T1000 (cell line): Measurements from ENCODE around the gene PLCL1.

Experiments used
- DNase-seq: peaks from one replicate; lab custom pipeline; 2025; ENCODE audit warnings: mixed read lengths; lab: John Stamatoyannopoulos, UW

PLCL1 gene

GRCh38 chr2:197857476-197858107 lies 53.2 kb downstream of the PLCL1 start:
- no peak for DNase-seq

- DNase-seq, result no peak
Measured at GRCh38 chr2:197858607-197859140, 54.3 kb downstream of the PLCL1 start.

GRCh38 chr2:197862246-197862955 lies 58.0 kb downstream of the PLCL1 start:
- no peak for DNase-seq

- no peak for DNase-seq
Measured at GRCh38 chr2:197863744-197864143, 59.4 kb downstream of the PLCL1 start.

- no peak for DNase-seq
Measured at GRCh38 chr2:197866455-197866854, 62.1 kb downstream of the PLCL1 start.

GRCh38 chr2:197867033-197867432 lies 62.6 kb downstream of the PLCL1 start:
- no peak for DNase-seq

- DNase-seq, result no peak
Measured at GRCh38 chr2:197867624-197868023, 63.2 kb downstream of the PLCL1 start.

- DNase-seq, result no peak
Measured at GRCh38 chr2:197868206-197868605, 63.8 kb downstream of the PLCL1 start.

- no peak for DNase-seq
Measured at GRCh38 chr2:197869041-197869440, 64.6 kb downstream of the PLCL1 start.

GRCh38 chr2:197869501-197870111 lies 65.2 kb downstream of the PLCL1 start:
- no peak for DNase-seq

- no peak for DNase-seq
Measured at GRCh38 chr2:197870137-197870536, 65.7 kb downstream of the PLCL1 start.

- DNase-seq, result no peak
Measured at GRCh38 chr2:197871780-197872456, 67.5 kb downstream of the PLCL1 start.

- DNase-seq, result peak; percentile 26
Measured at GRCh38 chr2:197873293-197873701, 68.9 kb downstream of the PLCL1 start.

GRCh38 chr2:197875763-197876162 lies 71.4 kb downstream of the PLCL1 start:
- no peak for DNase-seq

GRCh38 chr2:197876524-197876923 lies 72.1 kb downstream of the PLCL1 start:
- DNase-seq, result no peak

- no peak for DNase-seq
Measured at GRCh38 chr2:197877038-197877437, 72.6 kb downstream of the PLCL1 start.

GRCh38 chr2:197878792-197879191 lies 74.4 kb downstream of the PLCL1 start:
- DNase-seq, result no peak

- no peak for DNase-seq
Measured at GRCh38 chr2:197879812-197880408, 75.5 kb downstream of the PLCL1 start.

- DNase-seq, result no peak
Measured at GRCh38 chr2:197883354-197884032, 79.1 kb downstream of the PLCL1 start.

- DNase-seq, result no peak
Measured at GRCh38 chr2:197884252-197884651, 79.9 kb downstream of the PLCL1 start.

- no peak for DNase-seq
Measured at GRCh38 chr2:197885126-197885525, 80.7 kb downstream of the PLCL1 start.
